ENCODE results near the gene UMODL1.

UMODL1 gene

GRCh38 chr21:42149656-42150473 is 78.7 kb downstream of the UMODL1 start:
- DNase-seq (ENCODE audit: low read depth), result no peak

- DNase-seq (ENCODE audit: low read depth), result no peak
Observed at GRCh38 chr21:42150474-42151085, 79.5 kb downstream of the UMODL1 start.

DNA sequence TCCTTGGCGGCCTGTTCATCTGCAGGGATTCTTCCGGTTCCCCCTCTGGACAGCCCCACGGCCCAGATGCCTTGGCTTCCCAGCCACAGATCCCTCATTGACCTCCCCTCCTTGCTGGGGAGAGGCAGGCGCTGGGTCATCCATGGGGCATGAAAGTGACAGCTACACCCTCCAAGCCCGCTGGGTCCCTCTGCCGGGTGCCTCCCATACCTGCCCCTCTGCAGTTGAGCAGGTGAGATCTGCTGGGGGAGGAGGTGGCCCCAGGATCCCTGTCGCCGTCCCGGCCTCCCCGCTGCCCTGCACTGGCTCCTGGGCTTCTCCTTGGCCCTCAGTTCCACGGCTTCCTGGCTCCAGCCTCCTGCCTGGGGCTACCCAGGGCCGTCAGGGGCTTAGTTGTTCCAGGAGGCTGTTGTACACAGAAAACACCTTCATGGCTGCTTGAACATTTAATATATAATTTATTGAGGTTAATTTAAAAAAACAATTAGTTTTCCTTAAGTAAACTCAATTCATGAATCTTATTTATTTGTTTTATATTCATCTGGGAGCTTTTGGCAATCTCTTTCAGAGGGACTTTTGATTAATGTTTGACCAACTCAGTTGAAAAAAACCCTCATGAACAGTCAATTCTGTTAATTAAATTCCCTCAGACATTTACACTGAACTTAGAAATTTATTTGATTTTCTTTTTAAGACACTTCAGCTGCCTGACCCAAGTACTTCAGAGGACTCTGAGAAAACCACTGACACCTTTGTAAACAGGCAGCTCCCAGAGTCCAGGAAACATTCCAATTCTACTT is 80.2 kb downstream of the UMODL1 start:
- DNase-seq (ENCODE audit: low read depth), result no peak

DNA sequence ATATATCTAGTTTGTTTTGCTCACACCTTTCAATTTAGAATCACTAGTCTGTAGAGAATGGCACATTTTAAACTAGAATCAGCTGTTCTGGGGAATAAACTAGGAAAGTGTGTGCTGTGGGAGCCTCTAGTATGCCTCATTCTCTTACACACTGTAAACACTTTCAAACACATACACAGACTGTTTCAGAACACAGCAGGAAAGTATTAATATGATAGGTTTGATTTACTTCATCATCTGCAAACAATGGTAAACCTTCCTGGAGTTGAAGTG is 80.8 kb downstream of the UMODL1 start:
- DNase-seq (ENCODE audit: low read depth), result no peak

DNA sequence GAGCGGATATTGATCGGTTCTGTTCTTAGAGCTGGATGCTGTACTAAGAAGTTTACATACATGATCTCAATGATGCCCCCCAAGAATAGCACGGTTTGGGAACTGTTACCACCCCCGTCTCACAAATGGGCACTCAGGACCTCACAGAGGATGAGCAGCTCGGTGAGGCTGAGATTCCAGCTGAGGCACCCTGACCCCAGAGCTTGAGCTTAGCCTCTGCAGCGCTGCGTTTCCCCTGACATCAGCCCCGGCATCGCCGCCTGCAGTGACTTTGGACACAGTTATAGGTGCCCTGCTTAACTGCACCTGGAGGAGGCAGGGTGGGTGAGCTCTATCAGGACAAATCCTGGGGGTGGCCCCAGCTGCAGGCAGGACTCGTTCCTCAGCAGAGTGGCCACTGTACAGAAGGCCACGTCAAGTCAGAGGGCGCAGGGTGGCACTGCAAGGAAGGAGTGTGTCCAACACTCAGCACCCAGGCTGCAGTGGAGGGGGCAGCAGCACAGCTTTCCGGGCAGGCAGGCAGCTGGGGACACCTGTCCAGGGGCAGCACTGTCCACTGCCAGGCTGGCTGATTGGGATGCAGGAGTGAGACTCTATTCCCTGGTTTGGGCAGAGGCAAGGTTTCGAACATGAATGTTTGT is 82.0 kb downstream of the UMODL1 start:
- no peak for DNase-seq (ENCODE audit: low read depth)

DNA sequence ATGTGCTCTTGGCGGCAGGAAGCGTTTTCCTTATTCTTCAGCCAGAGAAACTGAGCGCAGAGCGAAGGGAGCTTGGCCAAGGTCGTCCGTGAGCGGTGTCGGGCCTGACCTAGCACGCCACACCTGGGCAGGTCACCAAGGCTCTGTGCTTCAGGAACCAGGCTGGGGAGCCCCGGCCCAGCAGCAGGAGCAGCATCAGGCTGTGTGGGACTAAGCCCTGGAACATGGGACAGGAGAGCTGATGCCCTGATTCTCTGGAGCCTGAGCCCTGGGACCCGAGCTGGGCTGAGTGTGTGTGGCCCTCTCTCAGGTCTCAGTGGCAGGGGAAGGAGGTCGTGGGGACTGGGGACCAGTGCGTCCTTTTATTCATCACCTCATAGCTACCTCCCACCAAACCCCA is 82.6 kb downstream of the UMODL1 start:
- DNase-seq (ENCODE audit: low read depth), result no peak

DNA sequence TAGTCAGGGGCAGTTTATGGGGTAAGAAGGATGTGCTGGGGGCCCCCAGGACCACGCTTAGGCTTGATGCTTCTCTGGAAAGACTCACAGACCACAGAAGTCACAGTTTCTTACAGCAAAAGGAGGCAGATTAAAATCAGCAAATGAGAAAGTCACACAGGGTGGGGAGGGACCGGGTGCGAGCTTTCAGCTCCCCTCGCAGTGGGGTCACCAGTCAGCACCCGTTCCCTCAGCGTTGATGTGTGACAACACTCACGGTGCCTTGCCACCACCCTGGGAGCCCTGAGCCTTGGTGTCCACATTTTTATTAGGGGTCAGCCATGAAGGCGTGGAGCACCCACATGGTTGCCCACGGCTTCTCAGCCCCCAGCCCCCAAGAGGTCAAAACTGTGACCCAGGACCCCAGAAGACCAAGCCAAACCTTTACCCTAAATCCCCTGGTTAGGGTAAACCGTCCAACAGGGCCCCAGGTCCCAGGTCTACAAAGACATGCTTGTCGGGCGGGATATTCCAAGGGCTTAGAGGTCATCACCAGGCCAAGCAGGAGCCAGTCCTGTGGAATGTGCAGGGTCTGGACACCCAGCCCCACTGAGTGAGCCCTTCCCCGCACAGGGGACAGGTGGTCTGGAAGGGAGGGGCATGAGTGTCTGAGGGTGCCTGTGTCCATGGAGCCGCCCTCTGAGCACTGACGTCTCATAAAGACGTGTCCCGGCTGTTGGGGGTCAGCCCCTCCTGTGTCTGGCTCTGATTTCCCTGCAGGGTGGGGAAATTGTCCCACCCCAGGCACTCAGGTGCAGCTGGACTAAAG is 83.3 kb downstream of the UMODL1 start:
- no peak for DNase-seq (ENCODE audit: low read depth)

DNA sequence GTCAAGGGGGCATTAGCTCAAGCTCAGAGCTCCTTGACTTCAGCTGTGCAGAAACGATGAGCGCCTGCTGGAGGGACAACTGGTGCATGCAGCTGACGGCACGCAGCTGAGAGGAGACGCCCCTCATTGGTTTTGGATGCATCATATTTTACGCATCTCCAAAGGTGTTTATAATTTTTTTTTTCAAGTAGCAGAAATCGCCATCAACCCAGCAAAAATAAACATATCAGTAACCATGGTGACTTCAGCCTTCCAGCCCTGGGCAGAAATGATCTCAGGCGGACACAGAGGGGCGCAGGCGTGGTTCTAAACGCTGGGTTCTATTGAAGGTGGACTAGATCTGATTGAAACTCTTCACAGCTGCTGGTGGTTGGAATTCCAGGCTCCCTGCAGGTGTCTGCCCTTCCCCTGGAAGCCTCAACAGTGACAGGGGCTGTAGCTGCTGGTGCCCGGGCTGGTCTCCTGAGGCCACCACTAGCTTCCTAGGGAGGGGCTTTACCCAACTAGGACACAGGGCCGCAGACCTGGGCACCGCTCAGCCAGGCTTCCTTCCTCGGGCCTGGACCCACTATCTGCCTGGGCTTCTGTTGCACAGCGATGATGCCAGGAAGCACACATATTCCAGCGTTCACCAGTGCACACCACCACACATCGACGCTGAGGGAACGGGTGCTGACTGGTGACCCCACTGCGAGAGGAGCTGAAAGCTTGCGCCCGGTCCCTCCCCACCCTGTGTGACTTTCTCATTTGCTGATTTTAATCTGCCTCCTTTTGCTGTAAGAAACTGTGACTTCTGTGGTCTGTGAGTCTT is 84.1 kb downstream of the UMODL1 start:
- DNase-seq (ENCODE audit: low read depth), result no peak

GRCh38 chr21:42156690-42157605 is 85.8 kb downstream of the UMODL1 start:
- DNase-seq (ENCODE audit: low read depth), result no peak

DNA sequence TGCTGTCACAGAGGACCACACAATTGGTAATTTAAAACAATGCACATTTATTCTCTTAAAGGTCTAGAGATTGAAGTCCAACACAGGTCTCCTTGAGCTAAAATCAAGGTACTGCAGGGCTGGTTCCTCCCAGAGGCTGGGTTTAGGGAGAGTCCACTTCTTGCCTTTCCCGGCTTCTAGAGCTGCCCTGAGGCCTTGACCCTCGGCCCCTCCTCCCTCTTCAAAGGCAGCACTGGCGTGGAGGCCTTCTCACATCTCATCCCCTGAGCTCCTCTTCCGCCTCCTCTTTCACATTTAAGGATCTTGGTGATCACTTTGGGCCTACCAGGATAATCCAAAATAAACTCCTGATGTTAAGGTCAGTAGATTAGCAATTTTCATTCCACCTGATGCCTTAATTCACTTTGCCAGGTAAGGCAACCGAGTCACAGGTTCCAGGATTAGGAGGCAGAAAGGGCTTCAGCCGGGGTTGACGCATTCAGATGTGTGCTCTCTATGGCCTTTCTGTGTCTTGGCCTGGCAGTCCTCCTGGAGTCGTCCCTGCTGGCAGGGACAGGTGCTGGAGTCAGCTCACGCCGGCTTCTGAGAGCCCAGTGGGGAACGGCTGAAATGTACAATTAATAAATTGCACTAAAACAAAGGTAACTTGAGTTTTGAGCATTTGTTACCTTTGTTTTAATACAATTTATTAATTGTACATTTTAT is 86.6 kb downstream of the UMODL1 start:
- DNase-seq (ENCODE audit: low read depth), result no peak

DNA sequence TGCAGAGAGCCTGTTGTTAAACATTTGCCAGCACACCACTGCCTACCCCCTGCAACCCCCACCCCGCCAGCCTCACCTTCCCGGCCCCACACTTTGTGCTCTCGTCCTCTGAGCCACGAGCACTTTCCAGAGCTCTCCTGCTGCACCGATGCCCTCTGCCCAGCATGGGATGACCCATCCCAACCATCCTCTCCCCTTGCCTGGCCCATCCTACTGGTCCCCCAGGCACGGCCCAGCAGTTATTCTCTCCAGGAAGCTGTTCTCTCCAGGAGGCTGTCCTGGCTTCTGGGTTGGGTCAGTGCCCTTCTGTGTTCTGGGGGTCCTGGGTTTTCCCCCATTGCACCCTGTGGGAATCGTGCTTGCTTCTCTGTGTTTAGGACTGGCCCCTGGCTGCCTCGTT is 87.7 kb downstream of the UMODL1 start:
- no peak for DNase-seq (ENCODE audit: low read depth)

DNA sequence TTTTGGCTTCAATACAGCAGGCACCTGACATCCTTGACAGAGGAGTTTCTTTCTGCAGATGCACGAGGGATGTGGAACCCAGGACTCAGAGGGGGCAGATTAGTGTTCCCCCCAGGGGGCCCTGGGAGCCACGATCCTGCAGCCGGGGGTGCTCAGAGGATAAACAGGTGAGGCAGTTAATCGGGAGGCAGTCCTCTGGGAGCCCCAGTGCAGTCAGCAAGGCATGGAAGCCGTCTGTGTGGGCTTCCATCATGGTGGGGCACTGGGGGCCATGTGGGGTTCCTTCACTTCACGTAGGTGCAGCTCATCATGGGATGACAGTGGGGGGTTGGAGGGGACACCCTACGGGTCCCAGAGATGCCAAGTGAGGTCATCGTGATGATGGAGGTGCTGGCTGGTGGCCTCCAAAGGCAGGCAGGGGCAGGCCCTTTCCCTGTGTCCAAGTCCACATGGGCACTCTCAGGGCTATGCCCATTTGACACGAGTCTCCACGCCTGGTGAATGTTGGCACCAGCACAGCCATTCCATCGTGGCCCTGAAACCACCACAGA is 88.5 kb downstream of the UMODL1 start:
- DNase-seq (ENCODE audit: low read depth), result no peak

- no peak for DNase-seq (ENCODE audit: low read depth)
Observed at GRCh38 chr21:42160111-42160721, 89.1 kb downstream of the UMODL1 start.

DNA sequence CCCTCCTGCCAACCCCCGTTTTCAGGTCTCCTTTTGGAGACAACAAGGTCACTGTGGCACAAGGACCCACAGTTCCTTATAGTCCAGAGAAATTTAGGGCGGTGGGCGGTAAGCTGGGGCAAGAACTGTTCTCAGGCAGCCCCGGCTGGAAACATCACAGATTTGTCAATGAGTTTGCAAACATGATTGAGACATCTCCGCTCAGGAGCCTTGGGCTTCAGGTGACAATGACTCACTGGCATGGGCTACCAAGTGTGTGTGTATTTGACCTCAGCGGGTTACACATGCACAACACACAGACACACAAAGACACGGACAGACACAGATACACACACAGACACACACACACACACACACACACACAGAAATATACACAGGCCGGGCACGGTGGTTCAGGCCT is 89.6 kb downstream of the UMODL1 start:
- no peak for DNase-seq (ENCODE audit: low read depth)

DNA sequence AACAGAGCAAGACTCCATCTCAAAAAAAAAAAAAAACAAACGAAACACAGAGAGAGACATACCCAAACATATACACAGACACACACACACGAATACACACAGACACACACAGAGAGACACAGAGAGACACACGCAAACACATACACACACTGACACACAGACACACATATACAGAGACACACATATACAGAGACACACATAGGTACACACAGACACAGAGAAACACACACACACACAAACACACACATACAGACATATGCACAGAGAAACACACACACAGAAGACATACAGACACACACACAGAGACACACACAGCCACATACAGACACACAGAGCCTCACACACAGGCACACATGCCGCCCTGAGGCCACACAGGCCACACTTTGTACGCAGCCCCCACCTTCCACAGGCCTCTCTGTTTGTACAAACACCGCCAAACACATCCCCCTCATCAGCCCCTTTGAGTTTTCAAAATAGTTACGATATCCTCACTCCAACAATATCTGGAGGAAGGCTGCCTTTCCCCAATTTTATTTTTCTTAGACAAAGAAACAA is 90.4 kb downstream of the UMODL1 start:
- no peak for DNase-seq (ENCODE audit: low read depth)

DNA sequence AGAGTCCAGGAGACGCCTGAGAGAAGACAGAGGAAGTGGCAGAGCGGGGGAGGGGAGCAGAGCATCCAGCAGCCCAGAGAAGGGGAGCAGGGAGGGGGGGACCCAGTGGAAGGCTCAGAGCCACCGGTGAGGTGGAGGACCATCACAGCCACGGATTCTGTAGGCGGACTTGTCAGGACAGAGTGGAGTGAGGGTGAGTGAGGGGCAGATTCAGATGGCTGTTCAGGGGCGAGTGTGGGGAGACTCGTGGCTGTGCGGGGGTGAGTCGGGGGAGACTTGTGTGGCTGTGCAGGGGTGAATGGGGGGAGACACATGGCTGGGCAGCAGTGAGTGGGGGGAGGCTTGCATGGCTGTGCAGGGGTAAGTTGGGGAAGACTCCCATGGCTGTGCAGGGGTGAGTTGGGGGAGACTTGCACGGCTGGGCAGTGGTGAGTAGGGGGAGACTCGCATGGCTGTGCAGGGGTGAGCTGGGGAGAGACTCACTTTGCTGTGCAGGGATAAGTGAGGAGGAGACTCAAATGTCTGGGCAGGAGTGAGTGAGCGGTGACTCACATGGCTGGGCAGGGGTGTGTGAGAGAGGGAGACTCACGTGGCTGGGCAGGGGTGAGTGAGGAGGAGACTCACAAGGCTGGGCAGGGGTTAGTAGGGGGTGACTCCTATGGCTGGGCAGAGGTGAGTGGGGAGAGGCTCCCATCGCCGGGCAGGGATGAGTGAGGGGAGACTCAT is 91.0 kb downstream of the UMODL1 start:
- no peak for DNase-seq (ENCODE audit: low read depth)

DNA sequence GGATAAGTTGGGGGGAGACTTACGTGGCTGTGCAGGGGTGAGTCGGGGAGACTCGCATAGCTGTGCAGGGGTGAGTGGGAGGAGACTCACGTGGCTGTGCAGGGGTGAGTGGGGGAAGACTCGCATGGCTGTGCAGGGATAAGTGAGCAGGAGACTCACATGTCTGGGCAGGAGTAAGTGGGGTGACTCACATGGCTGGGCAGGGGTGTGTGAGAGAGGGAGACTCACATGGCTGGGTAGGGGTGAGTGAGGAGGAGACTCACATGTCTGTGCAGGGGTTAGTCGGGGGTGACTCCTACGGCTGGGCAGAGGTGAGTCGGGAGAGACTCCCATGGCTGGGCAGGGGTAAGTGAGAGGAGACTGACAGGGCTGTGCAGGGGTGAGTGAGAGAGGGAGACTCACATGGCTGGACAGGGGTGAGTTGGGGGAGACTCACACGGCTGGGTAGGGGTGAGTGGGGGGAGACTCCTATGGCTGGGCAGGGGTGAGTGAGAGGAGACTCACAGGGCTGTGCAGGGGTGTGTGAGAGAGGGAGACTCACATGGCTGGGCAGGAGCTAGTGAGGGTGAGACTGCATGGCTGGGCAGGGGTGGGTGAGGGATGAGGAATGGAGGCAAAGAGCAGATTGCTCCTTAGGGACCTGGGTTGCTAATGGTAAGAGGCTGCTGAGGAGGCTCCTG is 91.9 kb downstream of the UMODL1 start:
- no peak for DNase-seq (ENCODE audit: low read depth)

Data from activated gamma-delta T cell treated with anti-CD3 and anti-CD28 coated beads, Interleukin-2, amount 50 U/mL, for 16 hours (primary cell).